Gastroesophageal sphincter (tissue), 3 donors: ENCODE measurements around the gene GPR39.

Experiments used
- CTCF ChIP-seq, 4 experiments: fragments of 200-600 bp in 2 of 4; fragments of 450-650 bp in 2 of 4; sonication (generic) in 1 of 4; IDR thresholded peaks; one replicate each; pipeline ENCODE4 v1.5.1; 2017 to 2019; ENCODE audit warnings: antibody characterized with exemption in 4 of 4, mild to moderate bottlenecking in 2 of 4, moderate library complexity in 2 of 4
- POLR2AphosphoS5 ChIP-seq: sonication (generic); formaldehyde crosslinking; IDR thresholded peaks from one replicate; pipeline ENCODE4 v1.6.1; 2017; ENCODE audit warnings: antibody characterized with exemption

GRCh38 chr2:132415915-132416722 lies 486 bp upstream of the GPR39 start:
- TF ChIP-seq CTCF (IDR thresholded peaks at IDR 0.05) (no peak), POLR2AphosphoS5 (no peak)
